LNCaP clone FGC (cell line): ENCODE results near the gene UBE2J2.

Experiments used
- DNase-seq: peaks from one replicate; pipeline ENCODE4 v3.0.0-alpha.2; 2011; ENCODE audit warnings: low read depth
- H3K4me3 ChIP-seq: 2 replicates; pipeline ENCODE4 v1.5.1; 2011; ENCODE audit warnings: mild to moderate bottlenecking, low read depth, low read length, control low read depth
- TF ChIP-seq, protein P1 (sequence below): IDR thresholded peaks from 2 replicates; pipeline ENCODE4 v1.5.1; 2012; ENCODE audit warnings: mild to moderate bottlenecking; ENCODE audit not compliant: control insufficient read depth, insufficient read depth; ENCODE audit errors: extremely low read depth

The UBE2J2 gene

GRCh38 chr1:1218524-1219200 lies 55.0 kb downstream of the UBE2J2 start:
- DNase-seq: no peak
- TF ChIP-seq, protein P1, sequence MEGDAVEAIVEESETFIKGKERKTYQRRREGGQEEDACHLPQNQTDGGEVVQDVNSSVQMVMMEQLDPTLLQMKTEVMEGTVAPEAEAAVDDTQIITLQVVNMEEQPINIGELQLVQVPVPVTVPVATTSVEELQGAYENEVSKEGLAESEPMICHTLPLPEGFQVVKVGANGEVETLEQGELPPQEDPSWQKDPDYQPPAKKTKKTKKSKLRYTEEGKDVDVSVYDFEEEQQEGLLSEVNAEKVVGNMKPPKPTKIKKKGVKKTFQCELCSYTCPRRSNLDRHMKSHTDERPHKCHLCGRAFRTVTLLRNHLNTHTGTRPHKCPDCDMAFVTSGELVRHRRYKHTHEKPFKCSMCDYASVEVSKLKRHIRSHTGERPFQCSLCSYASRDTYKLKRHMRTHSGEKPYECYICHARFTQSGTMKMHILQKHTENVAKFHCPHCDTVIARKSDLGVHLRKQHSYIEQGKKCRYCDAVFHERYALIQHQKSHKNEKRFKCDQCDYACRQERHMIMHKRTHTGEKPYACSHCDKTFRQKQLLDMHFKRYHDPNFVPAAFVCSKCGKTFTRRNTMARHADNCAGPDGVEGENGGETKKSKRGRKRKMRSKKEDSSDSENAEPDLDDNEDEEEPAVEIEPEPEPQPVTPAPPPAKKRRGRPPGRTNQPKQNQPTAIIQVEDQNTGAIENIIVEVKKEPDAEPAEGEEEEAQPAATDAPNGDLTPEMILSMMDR: no peak
- H3K4me3 ChIP-seq: no peak overlapping the region

- no peak overlapping the region for H3K4me3 ChIP-seq
- no peak for DNase-seq
- TF ChIP-seq, protein P1: no peak
Measured at GRCh38 chr1:1217621-1218523, 55.8 kb downstream of the UBE2J2 start.

DNA sequence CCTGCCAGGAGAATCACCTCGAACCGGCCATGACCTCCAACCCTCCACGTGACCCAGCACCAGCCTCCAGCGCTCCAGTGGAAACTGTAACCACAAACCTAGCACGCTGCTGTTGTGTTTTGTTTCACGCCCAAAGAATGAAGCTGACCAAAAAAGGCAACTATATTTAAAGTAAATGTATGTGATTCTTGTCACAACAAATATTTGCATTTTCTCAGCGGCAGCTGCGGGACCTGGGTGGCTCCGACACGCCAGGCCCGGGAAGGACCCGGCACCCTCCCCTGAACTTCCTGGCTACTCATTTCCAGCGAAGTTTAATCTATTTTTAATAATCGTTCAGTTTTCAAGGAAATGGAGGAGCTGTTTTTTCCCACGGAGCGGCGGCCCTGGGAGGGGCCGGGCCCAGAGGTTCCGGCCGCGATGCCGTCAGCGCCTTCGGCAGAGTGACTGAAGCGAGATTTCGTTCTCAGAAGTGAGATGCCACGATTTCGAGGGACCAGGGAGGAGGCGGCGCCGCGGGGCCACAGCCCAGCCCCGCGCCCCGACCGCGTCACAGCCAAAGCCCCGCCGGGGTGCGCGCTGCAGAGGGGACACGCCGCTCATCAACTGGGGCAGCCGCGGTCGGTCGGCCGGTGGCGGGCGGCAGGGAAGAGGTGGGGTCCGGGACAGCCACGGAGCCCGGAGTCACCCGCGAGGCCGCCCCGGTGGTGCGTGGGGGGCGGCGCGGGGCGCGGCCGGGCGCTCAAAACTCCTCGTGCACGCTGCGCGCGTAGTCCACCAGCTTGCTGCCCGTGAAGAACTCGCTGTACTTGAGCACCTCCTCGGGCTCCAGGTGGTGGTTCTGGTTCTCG lies 56.7 kb downstream of the UBE2J2 start:
- TF ChIP-seq, protein P1: no peak
- DNase-seq: no peak
- no peak overlapping the region for H3K4me3 ChIP-seq

DNA sequence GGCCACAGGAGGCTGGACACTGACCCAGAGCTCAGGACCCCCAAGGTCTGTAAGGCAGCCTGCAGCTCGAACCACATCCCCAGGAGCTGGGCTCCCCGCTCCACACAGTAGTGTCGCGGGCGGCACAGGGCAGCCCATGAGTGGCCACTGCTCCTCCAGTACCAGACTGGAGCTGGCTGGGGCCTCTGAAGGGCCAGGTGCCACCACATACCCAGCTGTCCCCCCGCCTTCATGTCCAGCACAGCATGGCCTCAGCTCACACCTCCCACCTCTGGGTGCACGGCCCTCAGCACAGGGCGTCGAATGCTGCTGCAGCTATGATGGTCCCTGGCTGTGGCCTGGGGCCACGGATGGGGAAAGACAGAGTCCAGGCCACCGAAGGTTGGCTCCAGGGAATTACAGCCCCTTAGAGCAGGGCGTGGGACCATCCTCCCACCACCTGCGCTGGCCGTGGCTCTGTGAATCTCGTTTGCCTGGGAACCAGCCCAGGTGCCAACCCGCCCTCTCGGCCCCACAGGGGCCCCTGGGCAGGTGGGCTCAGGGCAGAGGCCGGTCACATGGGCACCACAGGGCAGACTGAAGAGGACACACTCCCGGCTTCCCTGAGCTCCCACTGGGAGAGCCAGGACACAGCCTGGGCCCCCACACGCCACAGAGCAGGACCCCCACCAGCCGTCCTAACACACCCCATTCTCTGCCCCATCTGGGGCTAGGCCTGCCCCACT lies 57.6 kb downstream of the UBE2J2 start:
- DNase-seq: no peak
- TF ChIP-seq, protein P1: no peak
- H3K4me3 ChIP-seq: no peak overlapping the region

GRCh38 chr1:1215080-1215676 lies 58.5 kb downstream of the UBE2J2 start:
- DNase-seq: no peak
- TF ChIP-seq, protein P1: no peak
- H3K4me3 ChIP-seq: no peak overlapping the region
